Hematopoietic multipotent progenitor cell treated with erythropoietin and hydrocortisone succinate and interleukin-3 and kit ligand, for 17 days (in vitro differentiated cells): Measurements from ENCODE around the gene RERE.
"Not testable (repeated sequence)": the region's sequence is repeated elsewhere in the genome, so short reads cannot be mapped to it uniquely, and the experiment has no call there.

Experiments used
- DNase-seq: peaks from one replicate; pipeline ENCODE4 v3.0.0-alpha.2; 2015; ENCODE audit warnings: low spot score

Gene RERE

DNA sequence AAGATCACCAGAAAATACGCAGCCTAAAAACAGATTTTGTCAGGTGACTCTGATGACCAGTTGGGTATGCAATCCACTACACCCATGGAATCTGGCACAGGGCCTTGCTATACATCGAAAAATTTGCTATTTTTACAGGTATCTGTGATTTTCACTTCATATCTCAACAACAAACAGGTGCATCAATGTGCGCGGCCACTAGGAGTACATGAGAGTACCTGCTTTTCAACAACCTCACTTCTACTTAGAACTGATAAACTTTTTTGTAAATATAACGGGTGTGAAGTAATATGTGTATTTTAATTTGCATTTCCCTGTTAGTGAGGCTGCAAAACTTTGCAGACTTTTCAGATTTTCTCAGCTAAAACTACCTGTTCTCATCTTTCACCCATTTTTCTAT is 418.8 kb downstream of the RERE start:
- no peak for DNase-seq

DNA sequence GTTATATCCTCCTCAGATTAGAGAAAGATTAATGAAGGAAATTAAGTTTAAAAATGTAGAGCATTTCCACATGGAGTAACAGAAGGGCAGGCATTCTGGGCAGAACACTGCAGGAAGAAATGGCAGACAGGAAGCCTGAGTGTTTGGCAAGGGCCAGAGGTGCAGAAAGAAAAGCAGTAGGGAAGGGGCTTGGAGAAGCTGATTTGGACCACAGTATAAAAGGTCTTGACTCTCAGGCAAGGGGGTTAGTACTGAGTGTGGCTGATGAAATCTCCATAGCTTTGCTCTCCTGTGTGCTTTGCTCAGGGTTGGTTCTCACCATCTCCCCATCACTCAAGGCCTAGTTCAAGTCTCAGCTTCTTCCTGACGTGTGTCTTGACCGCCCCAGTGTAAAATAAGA is 419.4 kb downstream of the RERE start:
- DNase-seq: no peak

GRCh38 chr1:8397511-8397910 is 419.9 kb downstream of the RERE start:
- no peak for DNase-seq

- no peak for DNase-seq
Observed at GRCh38 chr1:8396786-8397406, 420.5 kb downstream of the RERE start.

- no peak for DNase-seq
Observed at GRCh38 chr1:8396083-8396785, 421.2 kb downstream of the RERE start.

DNA sequence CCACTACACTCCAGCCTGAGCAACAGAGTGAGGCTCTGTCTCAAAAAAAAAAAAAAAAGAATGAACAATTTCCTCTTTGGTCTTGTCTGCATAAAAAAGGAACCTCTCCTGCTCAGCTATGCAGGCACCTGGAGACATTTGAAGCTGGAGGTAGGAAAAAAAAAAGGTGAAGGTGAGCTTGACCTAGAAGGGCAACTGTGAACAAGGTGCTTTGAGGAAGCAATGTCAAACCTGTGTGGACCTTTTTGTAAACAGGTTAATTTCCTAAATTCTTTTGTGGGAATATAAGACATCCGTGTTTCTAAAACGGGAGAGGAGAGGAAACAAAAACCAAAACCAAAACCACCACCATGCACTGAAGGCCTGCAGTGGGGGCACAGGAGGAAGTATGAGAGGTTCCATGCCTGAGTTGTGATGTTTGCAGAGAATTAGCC is 422.0 kb downstream of the RERE start:
- DNase-seq: no peak

GRCh38 chr1:8394456-8395321 is 422.8 kb downstream of the RERE start:
- no peak for DNase-seq

DNA sequence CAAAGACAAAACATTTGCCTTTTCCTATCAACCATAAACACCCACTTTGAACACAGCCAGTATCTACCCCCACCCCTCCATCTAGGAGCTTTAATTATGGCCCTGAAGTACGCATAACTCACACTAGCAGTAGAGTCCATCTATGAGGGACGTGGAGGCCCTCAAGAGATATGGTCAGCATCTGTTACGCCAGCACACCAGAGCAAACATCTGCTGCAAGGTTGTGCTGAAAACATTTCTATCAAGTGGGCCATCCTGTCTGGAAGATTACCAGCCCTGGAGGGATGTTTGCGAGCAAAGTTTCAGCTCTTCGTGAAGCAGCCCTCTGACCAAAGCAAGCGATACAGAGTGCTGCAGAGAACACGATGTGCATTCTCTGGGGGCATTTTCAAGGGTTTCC is 424.9 kb downstream of the RERE start:
- DNase-seq: no peak

GRCh38 chr1:8390707-8391106 is 426.7 kb downstream of the RERE start:
- DNase-seq: no peak

- no peak for DNase-seq
Observed at GRCh38 chr1:8389958-8390535, 427.4 kb downstream of the RERE start.

DNA sequence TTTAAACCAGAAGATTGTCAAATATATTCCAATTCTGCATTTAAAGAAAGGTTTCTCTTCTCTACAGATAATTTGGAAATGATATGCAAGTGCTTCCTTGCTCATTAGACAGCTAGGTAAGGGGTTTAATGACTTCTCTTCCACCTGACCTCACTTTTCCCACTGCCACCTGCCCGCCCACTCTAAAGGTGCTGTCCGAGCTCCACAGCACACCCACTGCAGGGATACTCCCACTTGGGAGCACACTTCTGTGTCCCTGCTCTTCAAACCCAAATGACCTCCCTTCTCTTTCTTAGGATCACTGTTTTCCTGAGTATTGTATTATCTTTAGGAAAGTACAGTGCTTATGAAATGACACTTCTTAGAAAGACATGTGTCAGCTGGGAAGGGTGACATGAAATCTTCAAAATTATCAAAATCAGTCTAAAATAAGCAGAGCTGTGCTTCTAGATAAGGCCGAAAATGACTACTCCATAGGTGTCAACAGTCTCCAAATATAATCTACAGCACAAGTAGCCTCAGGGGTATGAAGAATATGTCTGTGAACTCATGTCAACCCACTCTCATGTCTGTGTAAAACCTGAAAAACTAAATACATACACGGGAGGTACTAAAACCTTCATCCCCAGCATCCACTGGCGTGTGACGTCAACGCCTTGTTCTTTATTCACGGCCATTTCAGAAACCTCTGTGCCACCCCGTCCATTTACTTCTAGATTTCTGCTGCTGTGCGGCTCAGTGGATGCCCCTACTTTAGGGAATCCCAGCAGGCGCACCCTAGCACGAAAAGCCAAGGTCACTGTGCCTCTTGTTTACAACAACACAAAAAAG is 428.5 kb downstream of the RERE start:
- DNase-seq: no peak

GRCh38 chr1:8386247-8386646 is 431.2 kb downstream of the RERE start:
- DNase-seq: no peak

- DNase-seq: no peak
Observed at GRCh38 chr1:8384577-8384976, 432.9 kb downstream of the RERE start.

- no peak for DNase-seq
Observed at GRCh38 chr1:8384088-8384487, 433.4 kb downstream of the RERE start.

DNA sequence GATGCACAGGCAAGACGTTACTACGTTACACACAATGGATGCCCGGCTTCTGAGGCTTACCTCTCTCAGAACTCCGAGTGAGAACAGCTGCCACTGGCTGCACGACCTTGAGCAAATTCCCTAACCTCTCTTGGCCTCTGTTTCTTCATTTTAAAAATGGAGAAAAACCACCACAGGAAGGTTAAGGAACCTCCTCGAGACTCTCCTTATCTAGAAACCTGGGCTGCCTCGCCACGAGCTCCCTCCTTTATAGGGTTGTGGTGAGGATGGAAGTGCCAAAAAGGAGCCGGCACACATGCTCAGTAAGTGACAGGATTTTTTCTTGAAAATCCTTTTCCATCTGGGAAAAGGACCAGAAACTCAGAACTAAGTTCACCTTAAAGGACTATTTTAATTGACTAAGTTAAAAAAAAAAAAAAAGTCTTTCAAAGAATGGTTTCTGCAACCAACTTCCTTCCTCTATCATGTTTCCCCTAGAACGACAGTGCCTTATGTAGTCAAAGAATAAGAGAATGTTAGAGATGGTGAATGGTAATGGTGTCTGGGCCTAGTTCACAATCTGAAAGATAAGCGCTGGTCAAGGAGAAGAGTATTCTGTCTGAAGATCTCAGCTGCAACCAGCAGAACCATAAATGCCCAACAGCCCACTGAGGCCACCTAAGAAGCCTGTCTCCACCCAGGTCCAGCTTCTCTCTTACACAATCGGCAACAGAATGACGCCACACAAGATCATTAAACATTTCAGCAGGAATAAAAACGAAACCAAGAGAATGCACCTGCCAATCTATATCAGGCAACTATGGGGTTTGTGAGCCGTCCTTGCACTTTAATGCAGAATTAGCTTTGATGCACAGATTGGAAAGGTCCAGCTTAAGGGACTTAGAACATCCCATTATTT is 434.6 kb downstream of the RERE start:
- no peak for DNase-seq

- DNase-seq: no peak
Observed at GRCh38 chr1:8382051-8382505, 435.4 kb downstream of the RERE start.

GRCh38 chr1:8381618-8382017 is 435.8 kb downstream of the RERE start:
- DNase-seq: no peak

DNA sequence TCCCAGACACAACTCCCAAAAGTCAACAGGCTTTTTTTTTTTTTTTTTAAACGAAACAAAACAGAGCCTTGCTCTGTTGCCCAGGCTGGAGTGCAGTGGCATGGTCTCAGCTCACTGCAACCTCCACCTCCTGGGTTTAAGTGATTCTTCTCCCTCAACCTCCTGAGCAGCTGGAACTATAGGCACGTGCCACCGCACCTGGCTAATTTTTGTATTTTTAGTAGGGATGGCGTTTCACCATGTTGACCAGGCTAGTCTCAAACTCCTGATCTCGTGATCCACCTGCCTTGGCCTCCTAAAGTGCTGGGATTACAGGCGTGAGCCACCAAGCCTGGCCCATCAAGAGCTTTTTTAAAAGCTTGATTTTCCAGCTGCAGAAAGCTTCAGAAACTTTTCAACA is 437.1 kb downstream of the RERE start:
- not testable (repeated sequence) for DNase-seq

DNA sequence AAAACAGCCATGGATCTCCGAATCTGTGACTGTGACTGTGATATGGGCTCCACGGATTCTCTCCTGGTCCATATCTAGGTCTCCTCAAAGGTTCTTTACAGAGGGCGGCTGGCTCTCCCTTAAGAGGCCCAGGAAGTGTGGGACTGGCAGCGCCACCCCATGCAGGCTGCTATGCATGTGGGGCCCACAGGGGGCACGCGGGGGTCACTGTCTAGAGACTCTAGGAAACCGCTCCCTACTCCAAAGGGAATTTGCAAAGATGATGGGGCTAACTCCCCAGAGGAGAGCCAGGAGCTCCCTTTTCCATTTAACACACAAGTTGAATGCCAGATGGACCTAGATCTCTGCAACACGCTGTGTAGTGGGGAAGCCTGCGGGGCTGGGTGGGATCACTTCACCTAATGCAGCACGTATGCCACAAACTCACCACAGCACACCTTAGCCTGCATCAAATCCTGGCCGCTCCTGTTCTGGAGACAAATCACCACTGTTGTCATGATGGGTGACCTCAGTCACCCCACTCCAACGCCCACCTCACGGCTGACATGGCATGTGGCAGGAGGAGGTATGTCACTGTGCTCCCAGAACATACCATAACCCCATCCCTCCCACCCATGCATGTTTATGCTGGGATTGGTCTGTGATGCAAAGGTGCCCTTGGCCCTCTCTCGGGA is 437.8 kb downstream of the RERE start:
- DNase-seq: no peak

DNA sequence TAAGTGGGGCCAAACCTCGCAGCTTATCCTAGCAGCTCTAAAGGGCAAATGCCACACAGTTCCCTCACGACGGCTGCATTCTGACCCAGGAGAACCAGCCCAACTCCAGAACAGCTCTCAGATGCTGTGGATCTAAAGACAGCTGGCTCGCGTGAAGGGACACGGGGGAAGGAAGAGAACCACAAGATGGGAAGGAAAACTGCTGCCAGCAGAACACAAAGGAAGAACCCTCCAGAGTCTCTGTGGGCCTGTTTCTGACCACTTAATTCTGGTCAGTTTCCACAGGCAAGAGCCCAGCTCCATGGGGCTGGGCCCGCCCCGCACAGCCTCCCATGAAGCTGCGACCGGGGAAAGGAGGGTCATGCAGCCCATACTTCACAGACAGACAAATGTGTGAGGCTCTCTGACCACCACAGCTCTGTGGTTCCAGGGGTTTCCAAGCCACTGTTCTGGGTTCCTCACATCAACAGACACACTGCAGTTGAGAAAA is 438.4 kb downstream of the RERE start:
- no peak for DNase-seq
